Measurements from ENCODE around the gene SGMS1. TPM values are rescaled to one million over a fixed set of nuclear protein-coding genes. Genes with fewer than 3 reads are reported as not detected.

Gene SGMS1
- total and polyA plus RNA-seq, 7 donors = 3.5 to 81.3 (median 55.7) TPM

- no peak for DNase-seq
- 55 to 88% methylated on average over 1 of the region's 1 CpG for WGBS, 2 donors
- TF ChIP-seq POLR2A (IDR thresholded peaks at IDR 0.05) (no peak), CTCF (IDR thresholded peaks at IDR 0.05) (no peak), EP300 (IDR thresholded peaks at IDR 0.05) (no peak), POLR2AphosphoS5 (IDR thresholded peaks at IDR 0.05) (no peak)
- Histone ChIP-seq H3K4me3 (no peak overlapping the region), H3K27ac (no peak overlapping the region), H3K9me3 (no peaks in the 10 kb centered on the region), H3K36me3 (no peaks in the 10 kb centered on the region), H3K27me3 (no peaks in the 10 kb centered on the region), H3K4me1 (peaks cover 0 to 40% (median 30%) of the 10 kb centered on the region in 4 donors)
- intact Hi-C loops (cut with DNase I) = loop anchor here (5.0 kb wide), 1 partner anchor 38 kb away; no protein-coding TSS in a partner anchor
These were observed 23.5 kb downstream of the SGMS1 start for GRCh38 chr10:50600286-50600685.

GRCh38 chr10:50596897-50597296 is 26.9 kb downstream of the SGMS1 start:
- TF ChIP-seq POLR2A (IDR thresholded peaks at IDR 0.05) (no peak), CTCF (IDR thresholded peaks at IDR 0.05) (no peak), POLR2AphosphoS5 (IDR thresholded peaks at IDR 0.05) (no peak), EP300 (IDR thresholded peaks at IDR 0.05) (no peak)
- Histone ChIP-seq H3K4me3 (no peak overlapping the region), H3K27ac (no peak overlapping the region), H3K9me3 (no peaks in the 10 kb centered on the region), H3K36me3 (no peaks in the 10 kb centered on the region), H3K27me3 (no peaks in the 10 kb centered on the region), H3K4me1 (peaks cover 0 to 13% (median 4%) of the 10 kb centered on the region in 4 donors)
- WGBS, 2 donors = 73 to 93% methylated on average over 3 of the region's 3 CpGs
- DNase-seq = no peak
- intact Hi-C loops (cut with DNase I) = no loop called here

- Histone ChIP-seq H3K36me3 (no peaks in the 10 kb centered on the region), H3K4me1 (peaks cover 0 to 13% (median 4%) of the 10 kb centered on the region in 4 donors), H3K27me3 (no peaks in the 10 kb centered on the region), H3K9me3 (no peaks in the 10 kb centered on the region), H3K27ac (no peak overlapping the region), H3K4me3 (no peak overlapping the region)
- 65 to 82% methylated on average over 2 of the region's 2 CpGs for WGBS, 2 donors
- intact Hi-C loops (cut with DNase I) = no loop called here
- TF ChIP-seq POLR2AphosphoS5 (IDR thresholded peaks at IDR 0.05) = no peak
- TF ChIP-seq EP300 (IDR thresholded peaks at IDR 0.05) = no peak
- TF ChIP-seq POLR2A (IDR thresholded peaks at IDR 0.05) = no peak
- no peak for DNase-seq
These were observed 27.3 kb downstream of the SGMS1 start for GRCh38 chr10:50596456-50596855.

GRCh38 chr10:50595785-50596184 is 28.0 kb downstream of the SGMS1 start:
- DNase-seq = no peak
- no peaks in the 10 kb centered on the region for H3K27me3 ChIP-seq
- H3K9me3 ChIP-seq = no peaks in the 10 kb centered on the region
- TF ChIP-seq EP300 (IDR thresholded peaks at IDR 0.05) = no peak
- intact Hi-C loops (cut with DNase I) = no loop called here
- WGBS, 2 donors = 92 to 93% methylated on average over 3 of the region's 3 CpGs
- peaks cover 0 to 13% (median 4%) of the 10 kb centered on the region in 4 donors for H3K4me1 ChIP-seq
- no peak overlapping the region for H3K27ac ChIP-seq
- H3K4me3 ChIP-seq = no peak overlapping the region
- no peaks in the 10 kb centered on the region for H3K36me3 ChIP-seq

GRCh38 chr10:50593523-50594376 is 30.0 kb downstream of the SGMS1 start:
- H3K36me3 ChIP-seq = peaks cover 0 to 11% (median 4%) of the 10 kb centered on the region in 4 donors
- no peaks in the 10 kb centered on the region for H3K27me3 ChIP-seq
- H3K9me3 ChIP-seq = no peaks in the 10 kb centered on the region
- H3K4me1 ChIP-seq = peaks cover 0 to 13% (median 4%) of the 10 kb centered on the region in 4 donors
- no peak for DNase-seq
- TF ChIP-seq CTCF (IDR thresholded peaks at IDR 0.05) (no peak), POLR2A (IDR thresholded peaks at IDR 0.05) (no peak), EP300 (IDR thresholded peaks at IDR 0.05) (no peak), POLR2AphosphoS5 (IDR thresholded peaks at IDR 0.05) (no peak)
- intact Hi-C loops (cut with DNase I) = no loop called here
- H3K27ac ChIP-seq = no peak overlapping the region
- WGBS, 2 donors = 91 to 92% methylated on average over 6 of the region's 6 CpGs
- no peak overlapping the region for H3K4me3 ChIP-seq
